Measurements from ENCODE around the gene TSSK6. TPM values are rescaled to one million over a fixed set of nuclear protein-coding genes. Genes with fewer than 3 reads are reported as not detected.
A peak's percentile ranks its signal among the peaks of the same experiment; 100 is the strongest.

TSSK6 gene
- total and polyA plus RNA-seq, 10 of the 15 experiments (the other 5 are each of a cell fraction or from before 2014, with no cell fraction given), result 0.06 to 3.6 (median 0.98) TPM; not detected in 2

DNA sequence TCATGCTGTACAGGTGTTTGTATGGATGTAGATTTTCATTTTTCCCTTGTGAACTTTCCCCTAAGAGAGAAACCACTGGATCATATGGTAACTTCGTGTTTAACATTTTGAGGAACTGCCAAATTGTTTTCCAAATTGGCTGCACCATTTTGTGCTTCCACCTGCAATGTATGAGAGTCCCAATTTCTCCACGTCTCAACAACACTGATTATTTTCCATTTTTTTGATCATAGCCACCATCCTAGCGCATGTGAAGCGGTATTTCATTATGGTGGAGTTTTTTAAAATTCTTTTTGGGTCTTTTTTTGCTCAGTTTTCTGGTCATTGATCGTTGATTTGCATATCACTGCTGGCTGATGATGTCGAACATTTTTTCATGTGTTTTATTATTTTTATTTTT, 5.6 kb upstream of the TSSK6 start:
- peaks cover 35% of the 10 kb centered on the region for H3K4me1 ChIP-seq (ENCODE audit: control insufficient read depth, insufficient read depth, low read length)
- H4K20me1 ChIP-seq (ENCODE audit: control insufficient read depth, insufficient read depth), result no peaks in the 10 kb centered on the region
- DNase-seq (ENCODE audit: low read depth, low spot score) (no peak), ATAC-seq (no peak), FAIRE-seq (no peak)
- ChIA-PET RAD21 (ENCODE audit: unreplicated experiment) (no interaction called here), POLR2A (interaction anchor here (0.6 kb wide), 1 partner anchor 194 kb away, joined by 3 read pairs; no protein-coding TSS in a partner anchor), SMC1A (ENCODE audit: uncharacterized antibody, unreplicated experiment) (no interaction called here), CTCF (no interaction called here)
- peaks cover 64% of the 10 kb centered on the region for H3K79me2 ChIP-seq (ENCODE audit: control insufficient read depth, insufficient read depth, low read length)
- H3K4me2 ChIP-seq (ENCODE audit: control insufficient read depth, insufficient read depth), result no peak overlapping the region
- peaks cover 8 to 9% of the 10 kb centered on the region in 2 experiments; a peak in 3 of 4 replicates for H3K36me3 ChIP-seq (ENCODE audit: control insufficient read depth in 2 of 2, insufficient read depth in 2 of 2, low read length in 1 of 2)
- no peak overlapping the region for H3K27ac ChIP-seq (ENCODE audit: control insufficient read depth, insufficient read depth)
- intact Hi-C loops (cut with micrococcal nuclease; ENCODE audit: unreplicated experiment), result no loop called here
- H3K27me3 ChIP-seq (replicated peaks in 1 of 2; ENCODE audit: control insufficient read depth in 2 of 2, insufficient read depth in 2 of 2, low read length in 1 of 2), result no peaks in the 10 kb centered on the region
- in situ Hi-C loops (cut with MboI), result loop anchor here (10.0 kb wide), 1 partner anchor 254 kb away; no protein-coding TSS in a partner anchor
- 61% methylated on average over 6 of the region's 6 CpGs for WGBS (ENCODE audit: insufficient coverage, insufficient replicate concordance, low lambda C conversion rate, missing lambda C conversion rate)
- TSS peak; percentile 9 for BruUV-seq (replicated peaks)
- peaks cover 2% of the 10 kb centered on the region; the same call in 1 of the 3 replicates for H3K9me3 ChIP-seq (replicated peaks; ENCODE audit: control insufficient read depth, insufficient read depth, low read length)
- no peak overlapping the region for H3K9ac ChIP-seq (ENCODE audit: control insufficient read depth, insufficient read depth, low read length)
- no peak overlapping the region for H2AFZ ChIP-seq (ENCODE audit: control insufficient read depth, low read depth, low read length)
- TF ChIP-seq, protein P1, sequence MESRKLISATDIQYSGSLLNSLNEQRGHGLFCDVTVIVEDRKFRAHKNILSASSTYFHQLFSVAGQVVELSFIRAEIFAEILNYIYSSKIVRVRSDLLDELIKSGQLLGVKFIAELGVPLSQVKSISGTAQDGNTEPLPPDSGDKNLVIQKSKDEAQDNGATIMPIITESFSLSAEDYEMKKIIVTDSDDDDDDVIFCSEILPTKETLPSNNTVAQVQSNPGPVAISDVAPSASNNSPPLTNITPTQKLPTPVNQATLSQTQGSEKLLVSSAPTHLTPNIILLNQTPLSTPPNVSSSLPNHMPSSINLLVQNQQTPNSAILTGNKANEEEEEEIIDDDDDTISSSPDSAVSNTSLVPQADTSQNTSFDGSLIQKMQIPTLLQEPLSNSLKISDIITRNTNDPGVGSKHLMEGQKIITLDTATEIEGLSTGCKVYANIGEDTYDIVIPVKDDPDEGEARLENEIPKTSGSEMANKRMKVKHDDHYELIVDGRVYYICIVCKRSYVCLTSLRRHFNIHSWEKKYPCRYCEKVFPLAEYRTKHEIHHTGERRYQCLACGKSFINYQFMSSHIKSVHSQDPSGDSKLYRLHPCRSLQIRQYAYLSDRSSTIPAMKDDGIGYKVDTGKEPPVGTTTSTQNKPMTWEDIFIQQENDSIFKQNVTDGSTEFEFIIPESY (IDR thresholded peaks at IDR 0.05), result 0 out of 2 replicates have a peak, but pooled peaks have one; percentile 43
- TF ChIP-seq, protein P2, sequence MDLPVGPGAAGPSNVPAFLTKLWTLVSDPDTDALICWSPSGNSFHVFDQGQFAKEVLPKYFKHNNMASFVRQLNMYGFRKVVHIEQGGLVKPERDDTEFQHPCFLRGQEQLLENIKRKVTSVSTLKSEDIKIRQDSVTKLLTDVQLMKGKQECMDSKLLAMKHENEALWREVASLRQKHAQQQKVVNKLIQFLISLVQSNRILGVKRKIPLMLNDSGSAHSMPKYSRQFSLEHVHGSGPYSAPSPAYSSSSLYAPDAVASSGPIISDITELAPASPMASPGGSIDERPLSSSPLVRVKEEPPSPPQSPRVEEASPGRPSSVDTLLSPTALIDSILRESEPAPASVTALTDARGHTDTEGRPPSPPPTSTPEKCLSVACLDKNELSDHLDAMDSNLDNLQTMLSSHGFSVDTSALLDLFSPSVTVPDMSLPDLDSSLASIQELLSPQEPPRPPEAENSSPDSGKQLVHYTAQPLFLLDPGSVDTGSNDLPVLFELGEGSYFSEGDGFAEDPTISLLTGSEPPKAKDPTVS (IDR thresholded peaks at IDR 0.05; ENCODE audit: low read depth, low read length), result no peak
- TF ChIP-seq, protein P3, sequence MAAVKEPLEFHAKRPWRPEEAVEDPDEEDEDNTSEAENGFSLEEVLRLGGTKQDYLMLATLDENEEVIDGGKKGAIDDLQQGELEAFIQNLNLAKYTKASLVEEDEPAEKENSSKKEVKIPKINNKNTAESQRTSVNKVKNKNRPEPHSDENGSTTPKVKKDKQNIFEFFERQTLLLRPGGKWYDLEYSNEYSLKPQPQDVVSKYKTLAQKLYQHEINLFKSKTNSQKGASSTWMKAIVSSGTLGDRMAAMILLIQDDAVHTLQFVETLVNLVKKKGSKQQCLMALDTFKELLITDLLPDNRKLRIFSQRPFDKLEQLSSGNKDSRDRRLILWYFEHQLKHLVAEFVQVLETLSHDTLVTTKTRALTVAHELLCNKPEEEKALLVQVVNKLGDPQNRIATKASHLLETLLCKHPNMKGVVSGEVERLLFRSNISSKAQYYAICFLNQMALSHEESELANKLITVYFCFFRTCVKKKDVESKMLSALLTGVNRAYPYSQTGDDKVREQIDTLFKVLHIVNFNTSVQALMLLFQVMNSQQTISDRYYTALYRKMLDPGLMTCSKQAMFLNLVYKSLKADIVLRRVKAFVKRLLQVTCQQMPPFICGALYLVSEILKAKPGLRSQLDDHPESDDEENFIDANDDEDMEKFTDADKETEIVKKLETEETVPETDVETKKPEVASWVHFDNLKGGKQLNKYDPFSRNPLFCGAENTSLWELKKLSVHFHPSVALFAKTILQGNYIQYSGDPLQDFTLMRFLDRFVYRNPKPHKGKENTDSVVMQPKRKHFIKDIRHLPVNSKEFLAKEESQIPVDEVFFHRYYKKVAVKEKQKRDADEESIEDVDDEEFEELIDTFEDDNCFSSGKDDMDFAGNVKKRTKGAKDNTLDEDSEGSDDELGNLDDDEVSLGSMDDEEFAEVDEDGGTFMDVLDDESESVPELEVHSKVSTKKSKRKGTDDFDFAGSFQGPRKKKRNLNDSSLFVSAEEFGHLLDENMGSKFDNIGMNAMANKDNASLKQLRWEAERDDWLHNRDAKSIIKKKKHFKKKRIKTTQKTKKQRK (IDR thresholded peaks at IDR 0.05; ENCODE audit: low read depth, low read length), result no peak
- TF ChIP-seq, protein P4, sequence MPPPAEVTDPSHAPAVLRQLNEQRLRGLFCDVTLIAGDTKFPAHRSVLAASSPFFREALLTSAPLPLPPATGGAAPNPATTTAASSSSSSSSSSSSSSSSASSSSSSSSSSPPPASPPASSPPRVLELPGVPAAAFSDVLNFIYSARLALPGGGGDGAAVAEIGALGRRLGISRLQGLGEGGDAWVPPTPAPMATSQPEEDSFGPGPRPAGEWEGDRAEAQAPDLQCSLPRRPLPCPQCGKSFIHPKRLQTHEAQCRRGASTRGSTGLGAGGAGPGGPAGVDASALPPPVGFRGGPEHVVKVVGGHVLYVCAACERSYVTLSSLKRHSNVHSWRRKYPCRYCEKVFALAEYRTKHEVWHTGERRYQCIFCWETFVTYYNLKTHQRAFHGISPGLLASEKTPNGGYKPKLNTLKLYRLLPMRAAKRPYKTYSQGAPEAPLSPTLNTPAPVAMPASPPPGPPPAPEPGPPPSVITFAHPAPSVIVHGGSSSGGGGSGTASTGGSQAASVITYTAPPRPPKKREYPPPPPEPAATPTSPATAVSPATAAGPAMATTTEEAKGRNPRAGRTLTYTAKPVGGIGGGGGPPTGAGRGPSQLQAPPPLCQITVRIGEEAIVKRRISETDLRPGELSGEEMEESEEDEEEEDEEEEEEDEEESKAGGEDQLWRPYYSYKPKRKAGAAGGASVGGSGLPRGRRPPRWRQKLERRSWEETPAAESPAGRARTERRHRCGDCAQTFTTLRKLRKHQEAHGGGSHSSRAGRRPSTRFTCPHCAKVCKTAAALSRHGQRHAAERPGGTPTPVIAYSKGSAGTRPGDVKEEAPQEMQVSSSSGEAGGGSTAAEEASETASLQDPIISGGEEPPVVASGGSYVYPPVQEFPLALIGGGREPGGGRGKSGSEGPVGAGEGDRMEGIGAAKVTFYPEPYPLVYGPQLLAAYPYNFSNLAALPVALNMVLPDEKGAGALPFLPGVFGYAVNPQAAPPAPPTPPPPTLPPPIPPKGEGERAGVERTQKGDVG (CRISPR knock-in tag; IDR thresholded peaks at IDR 0.05), result no peak
- no peak overlapping the region for H3K4me3 ChIP-seq

Measured in GM12878 (cell line).